Erythroblast (primary cell): ENCODE measurements around the gene FIBCD1.

Experiments used
- GATA1 ChIP-seq: IDR thresholded peaks from 2 replicates; pipeline ENCODE4 v1.6.1; 2011; ENCODE audit warnings: low read depth, mild to moderate bottlenecking, control low read depth, low read length, moderate library complexity
- POLR2A ChIP-seq: IDR thresholded peaks from 2 replicates; pipeline ENCODE4 v1.6.1; 2011; ENCODE audit warnings: mild to moderate bottlenecking, low read length

DNA sequence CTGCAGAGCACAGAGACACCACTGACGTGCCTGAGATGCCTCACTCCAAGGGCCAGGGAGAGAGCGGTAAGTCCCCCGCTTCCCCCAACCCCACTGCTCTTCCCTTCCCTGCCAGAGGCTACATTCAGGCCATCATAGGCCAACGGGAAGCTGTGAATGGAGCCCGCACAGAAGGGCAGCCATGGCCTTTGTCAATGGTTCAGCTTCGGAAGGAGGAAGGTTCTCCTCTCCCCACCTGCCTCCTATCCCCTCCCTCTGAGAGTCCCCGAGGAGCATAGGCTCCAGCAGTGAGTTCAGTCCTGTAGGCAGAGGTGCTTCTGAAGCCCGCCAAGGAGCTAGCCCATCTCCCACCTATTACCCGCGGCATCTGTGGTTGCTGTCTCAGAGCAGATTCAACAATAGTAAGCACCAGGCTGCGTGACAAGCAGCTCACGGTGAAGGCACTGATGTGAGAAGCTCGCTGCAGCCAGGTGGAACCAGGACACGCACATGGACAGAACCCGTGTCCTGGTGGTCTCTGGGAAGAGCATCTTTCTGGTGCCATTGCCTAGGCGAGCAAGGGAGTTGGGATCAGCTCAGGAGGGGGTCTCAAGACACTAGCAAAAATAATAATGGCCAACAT, 58.3 kb downstream of the FIBCD1 start:
- no peak for TF ChIP-seq POLR2A
- no peak for TF ChIP-seq GATA1
